ENCODE measurements around the gene ELP6. TPM values are rescaled to one million over a fixed set of nuclear protein-coding genes. Genes with fewer than 3 reads are reported as not detected.
"Not testable (repeated sequence)": the region's sequence is repeated elsewhere in the genome, so short reads cannot be mapped to it uniquely, and the experiment has no call there.

The ELP6 gene
- total and polyA plus RNA-seq, 9 of the 15 experiments (the other 6 are each of a cell fraction or from before 2014, with no cell fraction given), result 76.9 to 198 (median 83.3) TPM

- TF ChIP-seq RREB1 (CRISPR knock-in tag; IDR thresholded peaks at IDR 0.05) (peak; percentile 37; the same call in 1 of the 2 replicates), MEF2D (tag; conservative IDR thresholded peaks at IDR 0.05; ENCODE audit: low read depth) (0 out of 2 replicates have a peak, but pooled peaks have one; percentile 25), ZNF740 (tag; IDR thresholded peaks at IDR 0.05) (peak in 1 of 2 experiments; percentile 71; a peak in 2 of 4 replicates), ZNF398 (CRISPR knock-in tag; IDR thresholded peaks at IDR 0.05) (peak; percentile 62; the same call in 1 of the 2 replicates), NR4A1 (tag; IDR thresholded peaks at IDR 0.05) (peak; percentile 93), ELF2 (CRISPR knock-in tag; IDR thresholded peaks at IDR 0.05) (peak; percentile 53; the same call in 1 of the 2 replicates), GTF2A2 (tag; IDR thresholded peaks at IDR 0.05) (peak; percentile 44; the same call in 1 of the 2 replicates), MTF1 (CRISPR knock-in tag; IDR thresholded peaks at IDR 0.05; ENCODE audit: borderline replicate concordance) (0 out of 2 replicates have a peak, but pooled peaks have one; percentile 62), KLF13 (tag; IDR thresholded peaks at IDR 0.05; ENCODE audit: borderline replicate concordance, low read depth) (peak; percentile 63; the same call in 1 of the 2 replicates), ID3 (tag; IDR thresholded peaks at IDR 0.05) (peak; percentile 85), ZNF311 (CRISPR knock-in tag; IDR thresholded peaks at IDR 0.05) (peak; percentile 43; the same call in 1 of the 2 replicates), HDAC1 (IDR thresholded peaks at IDR 0.05) (0 out of 4 replicates have a peak, but pooled peaks of 1 of the 2 experiments have one; percentile 42), PTTG1 (tag; IDR thresholded peaks at IDR 0.05; ENCODE audit: low read depth) (peak; percentile 68; the same call in 1 of the 2 replicates), TCF15 (CRISPR knock-in tag; IDR thresholded peaks at IDR 0.05) (peak; percentile 88), SMAD4 (CRISPR knock-in tag; conservative IDR thresholded peaks at IDR 0.05) (peak; percentile 63)
- TF ChIP-seq ZNF740, NR4A1, ID3 (CRISPR knock-in tag; IDR thresholded peaks at IDR 0.05): not testable (repeated sequence)
These were observed 33.2 kb downstream of the ELP6 start (continued) for GRCh38 chr3:47480267-47480666.
